Loucy (cell line): ENCODE data around the gene ZNF79.

Experiments used
- H2AFZ ChIP-seq: fragments of 200-600 bp; sonication (generic); 2 replicates; pipeline ENCODE4 v1.6.0; 2016; ENCODE audit warnings: antibody characterized with exemption, mild to moderate bottlenecking, low read length, moderate library complexity
- H3F3A ChIP-seq: fragments of 200-600 bp; 2 replicates; pipeline ENCODE4 v1.6.0; 2016; ENCODE audit warnings: antibody characterized with exemption, low read depth, mild to moderate bottlenecking
- H3K27me3 ChIP-seq: fragments of 200-600 bp; sonication (generic); 2 replicates; pipeline ENCODE4 v1.6.1; 2014; ENCODE audit warnings: low read length, mild to moderate bottlenecking; ENCODE audit not compliant: insufficient read depth, poor library complexity, severe bottlenecking
- H3K36me3 ChIP-seq: fragments of 200-600 bp; sonication (generic); 2 replicates; pipeline ENCODE4 v1.6.1; 2016; ENCODE audit warnings: low read length; ENCODE audit not compliant: insufficient read depth
- H3K4me1 ChIP-seq: fragments of 200-600 bp; sonication (generic); 2 replicates; pipeline ENCODE4 v1.5.1; 2014; ENCODE audit warnings: low read length, mild to moderate bottlenecking; ENCODE audit not compliant: insufficient read depth, poor library complexity, severe bottlenecking
- H3K4me2 ChIP-seq: fragments of 200-600 bp; sonication (generic); 2 replicates; pipeline ENCODE4 v1.6.0; 2014; ENCODE audit warnings: antibody characterized with exemption, low read length, low read depth, mild to moderate bottlenecking; ENCODE audit not compliant: poor library complexity, severe bottlenecking
- H3K4me3 ChIP-seq: fragments of 200-600 bp; sonication (generic); 2 replicates; pipeline ENCODE4 v1.5.1; 2014; ENCODE audit warnings: low read length, mild to moderate bottlenecking, mixed read lengths; ENCODE audit not compliant: poor library complexity, severe bottlenecking
- H3K79me2 ChIP-seq: fragments of 200-600 bp; sonication (generic); 2 replicates; pipeline ENCODE4 v1.6.1; 2014; ENCODE audit warnings: low read length; ENCODE audit not compliant: insufficient read depth
- H3K9ac ChIP-seq: fragments of 200-600 bp; sonication (generic); 2 replicates; pipeline ENCODE4 v1.6.0; 2014; ENCODE audit warnings: mild to moderate bottlenecking, low read depth, low read length, moderate library complexity; ENCODE audit not compliant: poor library complexity, severe bottlenecking
- H3K9me2 ChIP-seq: fragments of 200-600 bp; sonication (generic); replicated peaks from 2 replicates; pipeline ENCODE4 v1.6.1; 2016; ENCODE audit warnings: low read depth, low read length, mixed read lengths
- H3K9me3 ChIP-seq: fragments of 200-600 bp; sonication (generic); 2 replicates; pipeline ENCODE4 v1.6.1; 2014; ENCODE audit warnings: mild to moderate bottlenecking, antibody characterized with exemption, low read length, low read depth; ENCODE audit not compliant: insufficient read depth
- H4K20me1 ChIP-seq: fragments of 200-600 bp; sonication (generic); 2 replicates; pipeline ENCODE4 v1.6.0; 2014; ENCODE audit warnings: antibody characterized with exemption, low read length, mild to moderate bottlenecking; ENCODE audit not compliant: insufficient read depth, poor library complexity, severe bottlenecking
- CTCF ChIP-seq: fragments of 200-600 bp; sonication (generic); conservative IDR thresholded peaks from 2 replicates; pipeline ENCODE4 v1.5.1; 2014; ENCODE audit warnings: mild to moderate bottlenecking, antibody characterized with exemption, low read length
- EZH2phosphoT487 ChIP-seq: fragments of 200-600 bp; IDR thresholded peaks from 2 replicates; pipeline ENCODE4 v1.6.1; 2018; ENCODE audit warnings: antibody characterized with exemption, mild to moderate bottlenecking, moderate library complexity, borderline replicate concordance

ZNF79 gene

DNA sequence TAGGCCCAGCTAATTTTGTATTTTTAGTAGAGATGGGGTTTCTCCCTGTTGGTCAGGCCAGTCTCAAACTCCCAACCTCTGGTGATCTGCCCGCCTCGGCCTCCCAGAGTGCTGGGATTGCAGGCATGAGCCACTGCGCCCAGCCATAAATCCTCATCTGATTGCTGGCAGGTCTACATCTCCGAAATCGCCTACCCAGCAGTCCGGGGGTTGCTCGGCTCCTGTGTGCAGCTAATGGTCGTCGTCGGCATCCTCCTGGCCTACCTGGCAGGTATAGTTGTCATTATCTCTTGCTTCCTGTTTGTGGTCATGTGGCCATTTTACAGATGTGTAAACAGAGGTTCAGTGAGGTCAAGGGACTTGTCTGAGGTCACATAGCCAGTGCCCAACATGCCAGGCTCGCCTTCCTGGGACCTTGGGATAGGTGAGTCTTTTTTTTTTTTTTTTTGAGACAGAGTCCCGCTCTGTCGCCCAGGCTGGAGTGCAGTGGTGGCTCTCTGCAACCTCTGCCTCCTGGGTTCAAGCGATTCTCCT, 24.4 kb upstream of the ZNF79 start:
- H3K9me2 ChIP-seq, result no peaks in the 10 kb centered on the region
- no peak for TF ChIP-seq EZH2phosphoT487
- no peak for TF ChIP-seq CTCF
- H3F3A ChIP-seq, result no peaks in the 10 kb centered on the region
- no peak overlapping the region for H2AFZ ChIP-seq
- H3K4me3 ChIP-seq, result no peak overlapping the region
- H3K9me3 ChIP-seq, result no peaks in the 10 kb centered on the region
- no peak overlapping the region for H3K9ac ChIP-seq
- no peaks in the 10 kb centered on the region for H3K36me3 ChIP-seq
- H3K27me3 ChIP-seq, result peaks cover 64% of the 10 kb centered on the region
- no peaks in the 10 kb centered on the region for H4K20me1 ChIP-seq
- no peak overlapping the region for H3K4me2 ChIP-seq
- H3K4me1 ChIP-seq, result no peaks in the 10 kb centered on the region
- no peaks in the 10 kb centered on the region for H3K79me2 ChIP-seq

DNA sequence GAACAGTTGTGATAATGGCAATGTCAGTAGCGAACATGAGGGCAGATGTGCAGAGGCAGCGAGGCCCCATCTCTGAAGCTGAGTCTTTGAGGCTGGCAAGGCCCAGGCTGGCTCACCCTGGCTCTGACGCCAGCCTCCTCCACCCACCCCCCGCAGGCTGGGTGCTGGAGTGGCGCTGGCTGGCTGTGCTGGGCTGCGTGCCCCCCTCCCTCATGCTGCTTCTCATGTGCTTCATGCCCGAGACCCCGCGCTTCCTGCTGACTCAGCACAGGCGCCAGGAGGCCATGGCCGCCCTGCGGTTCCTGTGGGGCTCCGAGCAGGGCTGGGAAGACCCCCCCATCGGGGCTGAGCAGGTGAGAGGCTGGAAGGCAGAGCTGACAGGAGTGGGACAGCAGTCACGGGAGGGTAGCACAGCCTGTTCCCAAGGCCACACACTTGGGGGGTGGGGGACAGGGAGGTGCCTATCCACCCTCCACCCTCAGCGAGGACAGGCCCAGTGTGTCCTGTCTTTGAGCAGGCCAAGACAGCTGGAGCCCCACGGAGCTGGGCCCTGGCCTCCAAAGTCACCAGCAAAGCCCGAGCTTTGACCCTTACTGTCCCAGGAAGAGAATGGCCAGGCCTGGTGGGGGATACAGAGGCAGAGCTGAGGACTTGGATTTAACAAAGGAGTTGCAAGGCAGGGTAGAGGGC, 21.6 kb upstream of the ZNF79 start:
- Histone ChIP-seq H3K4me3 (no peak overlapping the region), H2AFZ (no peak overlapping the region), H3F3A (no peaks in the 10 kb centered on the region), H3K9ac (no peak overlapping the region), H3K9me2 (no peaks in the 10 kb centered on the region), H3K79me2 (no peaks in the 10 kb centered on the region), H3K36me3 (no peaks in the 10 kb centered on the region), H4K20me1 (no peaks in the 10 kb centered on the region), H3K4me2 (no peak overlapping the region), H3K9me3 (no peaks in the 10 kb centered on the region), H3K27me3 (peaks cover 43% of the 10 kb centered on the region), H3K4me1 (no peaks in the 10 kb centered on the region)
- TF ChIP-seq EZH2phosphoT487, result no peak

GRCh38 chr9:127403507-127404192, 20.5 kb upstream of the ZNF79 start:
- no peak overlapping the region for H2AFZ ChIP-seq
- TF ChIP-seq CTCF, result no peak
- no peak for TF ChIP-seq EZH2phosphoT487
- no peak overlapping the region for H3K9ac ChIP-seq
- H3K36me3 ChIP-seq, result no peaks in the 10 kb centered on the region
- no peak overlapping the region for H3K4me3 ChIP-seq
- H3K9me2 ChIP-seq, result no peaks in the 10 kb centered on the region
- H3K79me2 ChIP-seq, result no peaks in the 10 kb centered on the region
- H3F3A ChIP-seq, result no peaks in the 10 kb centered on the region
- H3K4me2 ChIP-seq, result no peak overlapping the region
- H3K27me3 ChIP-seq, result peaks cover 36% of the 10 kb centered on the region
- no peaks in the 10 kb centered on the region for H4K20me1 ChIP-seq
- no peaks in the 10 kb centered on the region for H3K4me1 ChIP-seq
- H3K9me3 ChIP-seq, result no peaks in the 10 kb centered on the region
